Epithelial cell of proximal tubule (primary cell): ENCODE results near the gene TCF3. TPM values are rescaled to one million over a fixed set of nuclear protein-coding genes. Genes with fewer than 3 reads are reported as not detected.

ENCODE experiments used
- DNase-seq: peaks from one replicate; pipeline ENCODE4 v3.0.0-alpha.2; 2011; ENCODE audit warnings: low read depth
- H3K4me3 ChIP-seq: 2 replicates; pipeline ENCODE4 v1.5.1; 2011; ENCODE audit warnings: low read depth, mild to moderate bottlenecking, low read length
- total RNA-seq: library from RNA; depleted of rRNA; stranded (reverse); fragments of >200 nt; gene quantifications from 2 replicates; pipeline ENCODE4 v1.2.3, GENCODE V29; 2015
- TF ChIP-seq, protein P1 (sequence below): conservative IDR thresholded peaks from 2 replicates; pipeline ENCODE4 v1.5.1; 2012; ENCODE audit warnings: low read depth, mild to moderate bottlenecking, low read length

Gene TCF3
- total RNA-seq, 1 donor from 2014 or later = 197 TPM

DNA sequence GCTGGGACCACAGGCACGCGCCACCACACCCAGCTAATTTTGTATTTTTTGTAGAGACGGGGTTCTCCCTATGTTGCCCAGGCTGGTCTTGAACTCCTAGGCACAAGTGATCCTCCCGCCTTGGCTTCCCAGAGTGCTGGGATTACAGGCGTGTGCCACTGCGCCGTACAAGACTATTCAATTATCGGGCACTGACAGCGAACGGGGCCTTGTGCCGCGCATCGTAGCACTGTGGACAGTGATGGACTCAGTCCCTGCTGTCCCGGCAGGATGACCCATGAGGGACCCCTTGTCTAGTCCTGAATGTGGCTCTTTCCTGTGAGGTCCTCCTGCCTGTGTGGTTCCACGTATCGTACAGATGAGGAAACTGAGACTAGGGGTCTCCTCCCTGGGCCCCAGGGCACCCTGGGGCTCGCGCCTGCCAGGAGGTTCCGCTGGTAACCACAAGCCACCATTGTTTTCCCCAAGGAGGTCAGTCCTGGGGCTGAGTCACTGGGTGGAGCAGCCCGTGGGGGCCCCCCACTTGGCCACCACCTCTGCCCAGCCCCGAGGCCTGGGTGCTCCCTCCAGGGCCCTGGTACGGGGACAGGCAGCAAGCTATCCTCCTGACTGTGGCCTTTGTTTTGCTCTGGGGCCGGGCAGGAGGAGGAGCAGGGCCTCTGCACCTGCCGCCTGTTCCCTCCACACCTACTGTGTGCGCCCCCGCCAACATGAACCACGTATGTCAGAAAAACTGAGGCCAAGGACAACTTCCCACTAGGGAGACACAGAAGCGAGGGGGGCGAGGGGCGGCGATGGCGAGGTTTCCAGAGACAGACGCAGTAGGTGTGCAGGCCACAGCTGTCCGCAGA, 2.9 kb upstream of the TCF3 start:
- H3K4me3 ChIP-seq = no peak overlapping the region
- TF ChIP-seq, protein P1, sequence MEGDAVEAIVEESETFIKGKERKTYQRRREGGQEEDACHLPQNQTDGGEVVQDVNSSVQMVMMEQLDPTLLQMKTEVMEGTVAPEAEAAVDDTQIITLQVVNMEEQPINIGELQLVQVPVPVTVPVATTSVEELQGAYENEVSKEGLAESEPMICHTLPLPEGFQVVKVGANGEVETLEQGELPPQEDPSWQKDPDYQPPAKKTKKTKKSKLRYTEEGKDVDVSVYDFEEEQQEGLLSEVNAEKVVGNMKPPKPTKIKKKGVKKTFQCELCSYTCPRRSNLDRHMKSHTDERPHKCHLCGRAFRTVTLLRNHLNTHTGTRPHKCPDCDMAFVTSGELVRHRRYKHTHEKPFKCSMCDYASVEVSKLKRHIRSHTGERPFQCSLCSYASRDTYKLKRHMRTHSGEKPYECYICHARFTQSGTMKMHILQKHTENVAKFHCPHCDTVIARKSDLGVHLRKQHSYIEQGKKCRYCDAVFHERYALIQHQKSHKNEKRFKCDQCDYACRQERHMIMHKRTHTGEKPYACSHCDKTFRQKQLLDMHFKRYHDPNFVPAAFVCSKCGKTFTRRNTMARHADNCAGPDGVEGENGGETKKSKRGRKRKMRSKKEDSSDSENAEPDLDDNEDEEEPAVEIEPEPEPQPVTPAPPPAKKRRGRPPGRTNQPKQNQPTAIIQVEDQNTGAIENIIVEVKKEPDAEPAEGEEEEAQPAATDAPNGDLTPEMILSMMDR = no peak
- no peak for DNase-seq

DNA sequence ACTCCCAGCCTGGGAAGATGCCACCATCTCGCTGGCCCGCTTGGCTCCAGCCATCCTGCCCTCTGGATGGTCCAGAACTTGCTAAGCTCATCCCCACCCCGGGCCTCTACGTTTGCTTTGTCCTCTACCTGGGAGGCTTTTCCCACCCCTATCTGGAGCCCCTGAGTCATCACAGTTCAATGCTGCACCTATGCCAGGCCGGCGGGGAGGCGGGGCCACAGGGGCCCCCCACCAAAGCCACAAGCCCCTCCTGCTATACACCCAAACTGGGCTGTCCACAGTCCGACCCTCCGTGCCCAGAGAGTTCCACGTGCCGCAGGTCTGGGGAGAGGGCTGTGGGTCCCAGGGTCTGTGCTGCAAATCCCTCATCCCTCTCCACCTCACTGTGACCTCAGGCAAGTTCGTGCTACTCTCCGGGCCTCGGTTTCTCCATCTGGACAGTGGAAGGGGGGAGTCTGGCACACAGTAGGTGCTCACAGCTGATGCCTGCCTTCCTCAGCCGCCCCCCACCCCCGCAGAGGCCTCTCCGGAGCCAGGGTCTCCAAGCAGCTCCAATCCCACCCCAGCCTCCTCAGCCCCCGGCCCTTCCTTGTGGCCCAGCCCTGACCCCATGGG, 1.9 kb upstream of the TCF3 start:
- H3K4me3 ChIP-seq = no peak overlapping the region
- DNase-seq = no peak
- TF ChIP-seq, protein P1 = no peak

DNA sequence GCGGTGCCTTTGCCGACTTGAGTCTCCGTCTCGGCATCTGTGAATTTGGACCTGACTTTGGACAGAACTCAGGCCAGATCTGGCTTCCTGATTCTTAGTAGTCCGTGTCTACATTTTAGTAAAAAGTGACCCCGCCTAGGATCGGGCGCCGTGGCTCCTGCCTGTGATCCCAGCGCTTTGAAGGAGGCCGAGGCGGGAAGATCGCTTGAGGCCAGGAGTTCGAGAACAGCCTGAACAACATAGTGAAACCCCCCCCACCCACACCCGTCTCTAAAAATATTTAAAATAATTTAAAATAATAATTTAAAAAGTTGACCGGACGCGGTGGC, 849 bp upstream of the TCF3 start:
- TF ChIP-seq, protein P1 = no peak
- H3K4me3 ChIP-seq = peak overlapping the region; percentile 78
- no peak for DNase-seq

DNA sequence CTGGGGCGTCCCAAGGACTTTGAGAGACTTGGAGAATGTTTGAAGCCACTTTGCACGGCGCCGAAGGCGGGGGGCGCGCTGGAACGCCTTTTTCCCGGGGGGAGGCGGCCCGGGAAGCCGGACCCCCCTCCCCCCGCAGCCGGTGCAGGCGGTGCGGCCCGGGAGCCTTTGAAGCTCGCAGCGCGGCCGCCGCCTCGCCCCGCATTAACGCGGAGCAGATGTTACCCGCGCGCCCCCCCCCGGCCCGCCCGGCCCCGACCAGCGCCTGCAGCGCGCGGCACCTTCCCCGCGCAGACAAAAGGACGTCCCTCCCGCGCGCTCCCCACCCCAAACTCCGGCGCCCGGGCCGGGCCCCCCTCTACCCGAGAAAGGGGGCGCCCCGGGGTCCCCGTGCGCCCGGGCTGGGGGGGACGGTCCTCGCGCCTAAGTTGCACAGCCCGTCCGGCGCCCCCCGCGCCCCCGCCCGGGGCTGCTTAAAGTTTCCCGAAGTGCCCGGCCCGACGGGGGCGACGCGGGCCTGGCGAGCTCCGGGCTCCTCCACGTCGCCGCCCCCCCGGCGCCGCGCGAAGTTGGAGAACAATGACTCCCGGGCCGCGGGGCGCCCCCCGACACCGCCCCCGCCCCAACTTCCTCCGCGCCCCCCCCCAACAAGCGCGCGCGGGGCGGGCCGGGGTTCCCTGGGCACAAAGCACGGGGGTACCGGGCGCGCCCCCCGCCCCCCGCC, 685 bp downstream of the TCF3 start:
- TF ChIP-seq, protein P1 = no peak
- DNase-seq = no peak

DNA sequence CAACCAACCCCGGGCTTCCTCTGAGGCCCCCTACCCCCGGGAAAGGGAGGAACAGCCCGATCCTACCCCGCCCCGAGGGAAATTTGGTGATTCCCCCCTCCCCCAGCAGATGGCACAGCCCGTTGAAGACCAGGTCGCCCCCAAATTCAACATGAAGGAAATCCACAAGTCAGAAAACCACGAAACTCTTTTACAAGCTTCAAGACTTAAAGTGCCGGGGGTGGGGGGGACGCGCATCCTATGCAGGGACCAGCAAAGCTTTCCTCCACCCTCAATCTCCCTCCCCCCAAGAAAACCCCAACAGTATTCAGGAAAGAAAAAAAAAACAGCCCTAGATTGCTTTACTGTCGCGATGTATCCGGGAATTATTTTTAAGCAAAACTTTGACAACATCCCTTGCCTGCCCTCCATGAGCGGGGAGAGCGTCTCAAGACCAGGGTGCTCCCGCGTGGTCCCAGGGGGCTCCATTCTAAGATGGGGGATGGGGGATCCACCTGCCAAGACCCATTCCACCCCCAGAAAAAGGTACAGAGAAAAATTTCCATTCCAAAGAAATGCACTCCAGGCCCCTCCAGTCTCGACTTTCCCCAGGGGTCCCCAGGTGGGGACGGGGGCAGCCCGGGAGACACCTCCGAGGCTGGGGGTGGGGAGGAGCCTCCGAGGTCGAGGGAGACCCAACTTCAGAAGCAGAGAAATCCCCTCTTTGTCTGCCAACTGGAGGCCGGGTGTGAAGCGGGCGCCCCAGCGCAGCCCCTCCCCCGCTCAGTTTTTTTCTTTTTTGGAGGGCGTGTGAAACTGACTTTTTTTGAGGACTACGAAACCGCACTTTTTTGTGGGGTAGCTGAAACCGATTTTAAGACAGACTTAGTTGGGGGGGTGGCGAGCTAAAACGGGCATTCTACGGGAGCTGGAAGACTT, 1.5 kb downstream of the TCF3 start:
- no peak for DNase-seq
- TF ChIP-seq, protein P1 = no peak
- H3K4me3 ChIP-seq = peak overlapping the region; percentile 76

More for the DNA sequence above, 685 bp downstream of the TCF3 start:
- H3K4me3 ChIP-seq = peak overlapping the region; percentile 76

DNA sequence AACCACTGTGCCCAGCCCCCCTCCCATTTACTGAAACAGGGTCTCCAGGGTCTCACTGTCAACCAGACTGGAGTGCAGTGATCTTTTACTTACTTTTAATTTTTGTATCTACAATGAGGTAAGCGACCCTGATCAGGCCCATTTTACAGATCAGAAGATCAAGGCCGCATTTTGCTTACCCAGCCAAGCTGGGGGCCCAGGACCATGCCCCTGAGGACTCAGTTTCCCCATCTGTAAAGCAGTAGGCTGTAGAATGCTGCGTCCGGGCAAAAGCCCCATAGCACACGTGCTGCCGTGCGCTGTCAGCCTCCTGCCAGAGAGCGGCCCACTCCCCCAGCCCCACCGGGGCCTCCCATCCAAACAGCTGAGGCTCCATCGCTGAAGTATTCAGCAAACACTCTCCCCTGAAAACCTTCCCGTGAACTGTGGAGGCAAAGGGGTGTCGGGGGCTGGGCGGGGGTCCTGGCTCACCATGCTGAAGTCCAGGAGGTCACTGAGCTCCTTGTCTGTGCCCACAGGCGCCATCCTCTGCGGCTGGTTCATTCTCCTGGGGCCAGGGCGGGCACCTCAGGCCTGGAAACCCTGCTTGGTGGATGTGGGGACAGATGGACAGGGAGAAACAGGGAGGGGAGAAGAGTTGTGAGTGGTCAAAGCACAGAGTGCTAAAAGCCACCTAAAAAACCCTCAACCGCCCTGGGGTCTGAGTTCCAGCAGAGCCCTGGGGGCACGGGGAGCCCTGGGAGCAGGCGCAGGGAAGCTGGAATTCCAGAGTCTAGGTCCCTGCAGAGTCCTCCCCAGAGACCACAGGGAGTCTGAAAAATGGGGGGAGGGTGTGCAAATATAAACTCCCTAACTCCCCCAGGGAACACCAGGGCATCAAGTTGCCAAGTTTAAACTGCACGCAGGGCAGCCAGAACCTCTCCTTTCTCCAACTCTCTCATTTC, 2.4 kb downstream of the TCF3 start:
- no peak for DNase-seq
- no peak overlapping the region for H3K4me3 ChIP-seq
- TF ChIP-seq, protein P1 = no peak
